PC-9 (cell line): ENCODE results near the gene PDLIM5.

Source experiments
- EZH2 ChIP-seq: fragments of 200-600 bp; sonication (generic); IDR thresholded peaks from 2 replicates; pipeline ENCODE4 v1.8.0; 2017; ENCODE audit warnings: antibody characterized with exemption, low read depth
- TF ChIP-seq, protein P1 (sequence below): fragments of 200-600 bp; sonication (generic); conservative IDR thresholded peaks from 2 replicates; pipeline ENCODE4 v1.6.1; 2017; ENCODE audit warnings: mixed run types, antibody characterized with exemption, mild to moderate bottlenecking, moderate library complexity

DNA sequence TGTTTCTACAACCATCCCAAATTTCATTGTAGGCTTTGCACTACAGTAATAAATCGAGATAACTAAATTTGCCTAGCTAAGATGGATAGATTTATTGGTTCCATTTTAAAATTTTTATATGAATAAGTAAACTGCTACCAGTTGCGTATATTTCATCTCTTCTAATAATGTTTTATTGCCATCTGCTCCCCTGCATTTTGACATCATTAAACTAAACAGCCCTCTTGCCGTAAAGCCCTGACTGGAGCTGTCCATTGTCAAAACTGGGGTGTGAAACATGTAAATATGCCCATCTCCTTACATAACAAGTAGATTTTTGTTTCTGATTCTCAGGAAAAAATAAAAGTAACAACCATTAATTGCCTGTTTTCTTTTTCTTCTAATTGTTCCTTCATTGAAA lies 175.2 kb downstream of the PDLIM5 start:
- TF ChIP-seq, protein P1, sequence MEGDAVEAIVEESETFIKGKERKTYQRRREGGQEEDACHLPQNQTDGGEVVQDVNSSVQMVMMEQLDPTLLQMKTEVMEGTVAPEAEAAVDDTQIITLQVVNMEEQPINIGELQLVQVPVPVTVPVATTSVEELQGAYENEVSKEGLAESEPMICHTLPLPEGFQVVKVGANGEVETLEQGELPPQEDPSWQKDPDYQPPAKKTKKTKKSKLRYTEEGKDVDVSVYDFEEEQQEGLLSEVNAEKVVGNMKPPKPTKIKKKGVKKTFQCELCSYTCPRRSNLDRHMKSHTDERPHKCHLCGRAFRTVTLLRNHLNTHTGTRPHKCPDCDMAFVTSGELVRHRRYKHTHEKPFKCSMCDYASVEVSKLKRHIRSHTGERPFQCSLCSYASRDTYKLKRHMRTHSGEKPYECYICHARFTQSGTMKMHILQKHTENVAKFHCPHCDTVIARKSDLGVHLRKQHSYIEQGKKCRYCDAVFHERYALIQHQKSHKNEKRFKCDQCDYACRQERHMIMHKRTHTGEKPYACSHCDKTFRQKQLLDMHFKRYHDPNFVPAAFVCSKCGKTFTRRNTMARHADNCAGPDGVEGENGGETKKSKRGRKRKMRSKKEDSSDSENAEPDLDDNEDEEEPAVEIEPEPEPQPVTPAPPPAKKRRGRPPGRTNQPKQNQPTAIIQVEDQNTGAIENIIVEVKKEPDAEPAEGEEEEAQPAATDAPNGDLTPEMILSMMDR: no peak
- no peak for TF ChIP-seq EZH2
